SK-N-SH treated with all-trans-retinoic acid at 6 μM for 48 hours (cell line): Measurements from ENCODE around the gene CGNL1.

Experiments
- BACH2 ChIP-seq: fragments of 250-450 bp; sonication (Bioruptor Pico); IDR thresholded peaks from 2 replicates; pipeline ENCODE4 v1.9.0; 2021; ENCODE audit warnings: mild to moderate bottlenecking, borderline replicate concordance
- CSRNP3 ChIP-seq: fragments of 250-450 bp; sonication (Bioruptor Pico); IDR thresholded peaks from 2 replicates; pipeline ENCODE4 v1.5.1; 2021; ENCODE audit warnings: mild to moderate bottlenecking, moderate library complexity
- ISL1 ChIP-seq: fragments of 250-450 bp; sonication (Bioruptor Pico); IDR thresholded peaks from 2 replicates; pipeline ENCODE4 v2.1.2; 2022; ENCODE audit warnings: mild to moderate bottlenecking, moderate library complexity
- PATZ1 ChIP-seq: fragments of 250-450 bp; sonication (Bioruptor Pico); IDR thresholded peaks from 2 replicates; pipeline ENCODE4 v1.8.0; 2020; ENCODE audit warnings: mild to moderate bottlenecking, moderate library complexity, borderline replicate concordance
- POU6F1 ChIP-seq: fragments of 250-450 bp; sonication (Bioruptor Pico); IDR thresholded peaks from 2 replicates; pipeline ENCODE4 v1.8.0; 2021; ENCODE audit warnings: low read depth, mild to moderate bottlenecking, moderate library complexity, borderline replicate concordance
- ZFP3 ChIP-seq: fragments of 250-450 bp; sonication (Bioruptor Pico); IDR thresholded peaks from 2 replicates; pipeline ENCODE4 v1.5.0; 2020; ENCODE audit warnings: mild to moderate bottlenecking, moderate library complexity

- TF ChIP-seq ISL1 (CRISPR knock-in tag) (no peak), ZFP3 (CRISPR knock-in tag) (no peak), POU6F1 (CRISPR knock-in tag) (no peak), CSRNP3 (no peak), PATZ1 (CRISPR knock-in tag) (no peak), BACH2 (CRISPR knock-in tag) (no peak)
Measured at GRCh38 chr15:57504599-57504940, 128.3 kb downstream of the CGNL1 start.
